Mammary epithelial cell (primary cell): ENCODE data around the gene UMOD.

Source experiments
- EZH2 ChIP-seq: IDR thresholded peaks from 2 replicates; pipeline ENCODE4 v1.6.1; 2012; ENCODE audit warnings: low read length, inconsistent platforms, borderline replicate concordance
- TF ChIP-seq, protein P1 (sequence below), 2 donors: IDR thresholded peaks in 1 of 2; conservative IDR thresholded peaks in 1 of 2; 2 replicates each; pipeline ENCODE4 v1.5.1; 2011 to 2012; ENCODE audit warnings: inconsistent platforms in 2 of 2, low read length in 2 of 2, mild to moderate bottlenecking in 2 of 2, control low read depth in 1 of 2, low read depth in 1 of 2; ENCODE audit not compliant: insufficient read depth in 1 of 2; ENCODE audit errors: extremely low read depth in 1 of 2

DNA sequence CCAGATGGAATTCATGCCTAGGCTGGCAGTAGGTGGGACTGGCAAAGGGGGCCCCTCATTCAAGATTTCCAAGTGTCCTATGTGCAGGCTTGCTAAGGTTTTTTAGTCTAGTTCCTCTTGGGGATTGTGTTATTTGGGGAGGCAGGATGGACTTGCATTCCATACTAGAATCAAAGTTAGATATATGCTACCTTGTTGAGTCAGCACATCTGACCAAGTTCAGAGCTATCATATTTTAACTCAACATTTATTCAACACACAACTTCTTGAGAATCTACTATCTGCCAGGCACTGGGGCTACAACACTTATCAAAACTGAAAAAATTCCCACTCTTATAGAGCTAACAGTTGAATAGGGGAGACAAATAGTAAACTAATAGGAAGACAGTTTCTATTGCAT is 31.9 kb downstream of the UMOD start:
- TF ChIP-seq, protein P1, sequence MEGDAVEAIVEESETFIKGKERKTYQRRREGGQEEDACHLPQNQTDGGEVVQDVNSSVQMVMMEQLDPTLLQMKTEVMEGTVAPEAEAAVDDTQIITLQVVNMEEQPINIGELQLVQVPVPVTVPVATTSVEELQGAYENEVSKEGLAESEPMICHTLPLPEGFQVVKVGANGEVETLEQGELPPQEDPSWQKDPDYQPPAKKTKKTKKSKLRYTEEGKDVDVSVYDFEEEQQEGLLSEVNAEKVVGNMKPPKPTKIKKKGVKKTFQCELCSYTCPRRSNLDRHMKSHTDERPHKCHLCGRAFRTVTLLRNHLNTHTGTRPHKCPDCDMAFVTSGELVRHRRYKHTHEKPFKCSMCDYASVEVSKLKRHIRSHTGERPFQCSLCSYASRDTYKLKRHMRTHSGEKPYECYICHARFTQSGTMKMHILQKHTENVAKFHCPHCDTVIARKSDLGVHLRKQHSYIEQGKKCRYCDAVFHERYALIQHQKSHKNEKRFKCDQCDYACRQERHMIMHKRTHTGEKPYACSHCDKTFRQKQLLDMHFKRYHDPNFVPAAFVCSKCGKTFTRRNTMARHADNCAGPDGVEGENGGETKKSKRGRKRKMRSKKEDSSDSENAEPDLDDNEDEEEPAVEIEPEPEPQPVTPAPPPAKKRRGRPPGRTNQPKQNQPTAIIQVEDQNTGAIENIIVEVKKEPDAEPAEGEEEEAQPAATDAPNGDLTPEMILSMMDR (conservative IDR thresholded peaks at IDR 0.05 in 1 of 2, IDR thresholded peaks at IDR 0.05 in 1 of 2; ENCODE audit: extremely low read depth in 1 of 2, insufficient read depth in 1 of 2, low read depth in 1 of 2, low read length in 2 of 2), result no peak
- TF ChIP-seq EZH2, result no peak
